Panc1 (cell line): ENCODE data around the gene COL23A1. TPM values are rescaled to one million over a fixed set of nuclear protein-coding genes. Genes with fewer than 3 reads are reported as not detected.

Experiments used
- ATAC-seq: fragments of 200-7000 bp; cut with Tn5 transposase; 2 replicates; pipeline ENCODE4 v1.9.1; 2020; ENCODE audit warnings: mild to moderate bottlenecking, moderate library complexity
- BruUV-seq: library from RNA; stranded (reverse); fragments of 400-500 nt; replicated peaks from 2 replicates; lab custom pipeline; 2021; lab: Mats Ljungman, UMichigan
- CTCF ChIA-PET: fragments of 300-600 bp; sonication (Branson Sonifier 250); formaldehyde crosslinking; loops from one replicate; lab custom pipeline; 2022; ENCODE audit warnings: antibody characterized with exemption; lab: Charles Lee
- POLR2A ChIA-PET: fragments of 300-600 bp; sonication (Branson Sonifier 250); formaldehyde crosslinking; loops from one replicate; lab custom pipeline; 2022; ENCODE audit warnings: antibody characterized with exemption; lab: Charles Lee
- DNase-seq: peaks from one replicate; pipeline ENCODE4 v3.0.0-alpha.2; 2010; ENCODE audit warnings: low read depth, low spot score
- H3K27ac ChIP-seq: 2 replicates; pipeline ENCODE4 v1.5.1; 2011; ENCODE audit warnings: mild to moderate bottlenecking, low read length, inconsistent platforms
- H3K27me3 ChIP-seq: fragments of 200-500 bp; sonication (Bioruptor generic); 2 replicates; pipeline ENCODE4 v1.6.0; 2014; ENCODE audit warnings: low read length, inconsistent platforms; ENCODE audit not compliant: control insufficient read depth, insufficient read depth
- H3K36me3 ChIP-seq: fragments of 200-500 bp; sonication (Bioruptor generic); 2 replicates; pipeline ENCODE4 v1.5.1; 2014; ENCODE audit warnings: inconsistent platforms, mild to moderate bottlenecking, low read length, moderate library complexity; ENCODE audit not compliant: control insufficient read depth, insufficient read depth
- H3K4me1 ChIP-seq: 2 replicates; pipeline ENCODE4 v1.5.1; 2011; ENCODE audit warnings: inconsistent platforms, mild to moderate bottlenecking, low read length, moderate library complexity; ENCODE audit not compliant: control insufficient read depth, insufficient read depth
- H3K4me3 ChIP-seq, 2 experiments: 2 replicates each; pipeline ENCODE4 v1.5.1; 2011 to 2012; ENCODE audit warnings: low read depth in 2 of 2, low read length in 2 of 2, mild to moderate bottlenecking in 2 of 2, inconsistent platforms in 1 of 2, moderate library complexity in 1 of 2
- H3K9me3 ChIP-seq: fragments of 200-500 bp; sonication (Bioruptor generic); 2 replicates; pipeline ENCODE4 v1.5.1; 2014; ENCODE audit warnings: low read depth, mild to moderate bottlenecking, inconsistent platforms, low read length, moderate library complexity; ENCODE audit not compliant: control insufficient read depth, insufficient read depth
- POLR2AphosphoS5 ChIP-seq: IDR thresholded peaks from 2 replicates; pipeline ENCODE4 v1.6.1; 2012; ENCODE audit warnings: mild to moderate bottlenecking, low read depth, low read length, moderate library complexity
- SIN3A ChIP-seq: IDR thresholded peaks from 2 replicates; pipeline ENCODE4 v1.6.1; 2012; ENCODE audit warnings: low read depth, mild to moderate bottlenecking, low read length, moderate library complexity, borderline replicate concordance; ENCODE audit not compliant: insufficient read depth
- TCF7L2 ChIP-seq: IDR thresholded peaks from 2 replicates; pipeline ENCODE4 v1.6.1; 2011; ENCODE audit warnings: mild to moderate bottlenecking, low read depth, low read length, inconsistent platforms
- in situ Hi-C: cut with HindIII; loops from 2 replicates; pipeline ENCODE4 v1.10.0; 2016; ENCODE audit warnings: low sequenced_read_pairs, low pct_unique_long_range_greater_than_20kb
- intact Hi-C: fragments of 100-400 bp; cut with micrococcal nuclease; formaldehyde crosslinking; loops from one replicate; pipeline ENCODE4 v1.10.0; 2022; ENCODE audit not compliant: unreplicated experiment
- total RNA-seq: library from RNA; stranded (reverse); gene quantifications from one replicate; pipeline ENCODE4 v1.2.1, GENCODE V29; 2021; ENCODE audit not compliant: unreplicated experiment
- TF ChIP-seq, protein P1 (sequence below): fragments of 450-650 bp; IDR thresholded peaks from 2 replicates; pipeline ENCODE4 v1.5.1; 2017; ENCODE audit warnings: mild to moderate bottlenecking
- TF ChIP-seq, protein P2 (sequence below), 2 experiments: IDR thresholded peaks; 2 replicates each; pipeline ENCODE4 v1.6.1; 2011 to 2012; ENCODE audit warnings: low read depth in 2 of 2, control low read depth in 1 of 2, low read length in 1 of 2, mild to moderate bottlenecking in 1 of 2, moderate library complexity in 1 of 2; ENCODE audit not compliant: insufficient read depth in 1 of 2

Gene COL23A1
- total RNA-seq, 1 experiment from 2014 or later: 0.05 TPM

DNA sequence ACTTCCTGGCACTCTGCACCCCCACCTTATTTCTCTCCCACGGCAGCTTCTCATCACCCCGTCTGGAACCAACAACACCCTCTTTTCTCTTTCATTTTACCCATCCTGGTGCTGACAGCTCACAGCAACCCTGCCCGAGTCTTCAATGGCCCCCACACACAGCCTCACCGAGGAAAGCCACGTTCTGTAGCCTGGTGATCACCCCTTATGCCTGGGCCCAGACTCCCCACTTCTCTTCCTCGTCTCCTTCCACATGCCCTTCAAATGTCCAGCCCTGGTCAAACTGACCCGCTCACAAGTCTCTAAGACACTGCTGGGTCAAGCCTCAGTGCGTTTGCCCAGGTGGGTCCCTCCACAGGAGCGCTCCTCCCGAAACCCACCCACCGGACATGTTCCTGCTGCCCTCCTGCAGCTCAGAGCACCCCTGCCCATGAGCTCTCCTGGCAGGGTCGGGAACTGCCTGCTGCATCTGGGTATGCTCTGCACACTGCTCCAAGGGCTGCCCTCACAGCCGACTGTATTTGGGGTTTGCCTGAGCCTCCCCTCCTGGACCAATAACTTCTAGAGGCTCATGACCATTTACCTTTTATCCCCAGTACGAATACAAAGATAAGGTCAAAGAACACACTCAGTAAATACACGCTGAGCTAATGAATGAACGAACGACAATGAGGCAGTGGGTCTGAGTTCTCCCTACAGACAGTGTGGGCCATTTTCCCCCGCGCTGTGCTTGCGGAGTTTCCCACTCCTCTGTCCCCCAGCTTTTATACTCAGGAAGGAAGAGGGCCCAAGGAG lies 202.9 kb downstream of the COL23A1 start:
- intact Hi-C loops (no loop called here), in situ Hi-C loops (no loop called here)
- ChIA-PET CTCF (no interaction called here), POLR2A (interaction anchor here (0.6 kb wide), 1 partner anchor 15 kb away, joined by 5 read pairs; no protein-coding TSS in a partner anchor)
- no peaks in the 10 kb centered on the region for H3K36me3 ChIP-seq
- TF ChIP-seq, protein P1, sequence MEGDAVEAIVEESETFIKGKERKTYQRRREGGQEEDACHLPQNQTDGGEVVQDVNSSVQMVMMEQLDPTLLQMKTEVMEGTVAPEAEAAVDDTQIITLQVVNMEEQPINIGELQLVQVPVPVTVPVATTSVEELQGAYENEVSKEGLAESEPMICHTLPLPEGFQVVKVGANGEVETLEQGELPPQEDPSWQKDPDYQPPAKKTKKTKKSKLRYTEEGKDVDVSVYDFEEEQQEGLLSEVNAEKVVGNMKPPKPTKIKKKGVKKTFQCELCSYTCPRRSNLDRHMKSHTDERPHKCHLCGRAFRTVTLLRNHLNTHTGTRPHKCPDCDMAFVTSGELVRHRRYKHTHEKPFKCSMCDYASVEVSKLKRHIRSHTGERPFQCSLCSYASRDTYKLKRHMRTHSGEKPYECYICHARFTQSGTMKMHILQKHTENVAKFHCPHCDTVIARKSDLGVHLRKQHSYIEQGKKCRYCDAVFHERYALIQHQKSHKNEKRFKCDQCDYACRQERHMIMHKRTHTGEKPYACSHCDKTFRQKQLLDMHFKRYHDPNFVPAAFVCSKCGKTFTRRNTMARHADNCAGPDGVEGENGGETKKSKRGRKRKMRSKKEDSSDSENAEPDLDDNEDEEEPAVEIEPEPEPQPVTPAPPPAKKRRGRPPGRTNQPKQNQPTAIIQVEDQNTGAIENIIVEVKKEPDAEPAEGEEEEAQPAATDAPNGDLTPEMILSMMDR: no peak
- TF ChIP-seq TCF7L2 (no peak), SIN3A (no peak), POLR2AphosphoS5 (no peak)
- TF ChIP-seq, protein P2, sequence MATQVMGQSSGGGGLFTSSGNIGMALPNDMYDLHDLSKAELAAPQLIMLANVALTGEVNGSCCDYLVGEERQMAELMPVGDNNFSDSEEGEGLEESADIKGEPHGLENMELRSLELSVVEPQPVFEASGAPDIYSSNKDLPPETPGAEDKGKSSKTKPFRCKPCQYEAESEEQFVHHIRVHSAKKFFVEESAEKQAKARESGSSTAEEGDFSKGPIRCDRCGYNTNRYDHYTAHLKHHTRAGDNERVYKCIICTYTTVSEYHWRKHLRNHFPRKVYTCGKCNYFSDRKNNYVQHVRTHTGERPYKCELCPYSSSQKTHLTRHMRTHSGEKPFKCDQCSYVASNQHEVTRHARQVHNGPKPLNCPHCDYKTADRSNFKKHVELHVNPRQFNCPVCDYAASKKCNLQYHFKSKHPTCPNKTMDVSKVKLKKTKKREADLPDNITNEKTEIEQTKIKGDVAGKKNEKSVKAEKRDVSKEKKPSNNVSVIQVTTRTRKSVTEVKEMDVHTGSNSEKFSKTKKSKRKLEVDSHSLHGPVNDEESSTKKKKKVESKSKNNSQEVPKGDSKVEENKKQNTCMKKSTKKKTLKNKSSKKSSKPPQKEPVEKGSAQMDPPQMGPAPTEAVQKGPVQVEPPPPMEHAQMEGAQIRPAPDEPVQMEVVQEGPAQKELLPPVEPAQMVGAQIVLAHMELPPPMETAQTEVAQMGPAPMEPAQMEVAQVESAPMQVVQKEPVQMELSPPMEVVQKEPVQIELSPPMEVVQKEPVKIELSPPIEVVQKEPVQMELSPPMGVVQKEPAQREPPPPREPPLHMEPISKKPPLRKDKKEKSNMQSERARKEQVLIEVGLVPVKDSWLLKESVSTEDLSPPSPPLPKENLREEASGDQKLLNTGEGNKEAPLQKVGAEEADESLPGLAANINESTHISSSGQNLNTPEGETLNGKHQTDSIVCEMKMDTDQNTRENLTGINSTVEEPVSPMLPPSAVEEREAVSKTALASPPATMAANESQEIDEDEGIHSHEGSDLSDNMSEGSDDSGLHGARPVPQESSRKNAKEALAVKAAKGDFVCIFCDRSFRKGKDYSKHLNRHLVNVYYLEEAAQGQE (IDR thresholded peaks at IDR 0.05; ENCODE audit: insufficient read depth in 1 of 2, low read depth in 2 of 2, low read length in 1 of 2): no peak
- BruUV-seq: no TSS peak
- no peaks in the 10 kb centered on the region for H3K27me3 ChIP-seq
- no peak overlapping the region for H3K27ac ChIP-seq
- ATAC-seq (no peak), DNase-seq (no peak)
- no peak overlapping the region for H3K4me3 ChIP-seq
- H3K4me1 ChIP-seq: no peaks in the 10 kb centered on the region
- no peaks in the 10 kb centered on the region for H3K9me3 ChIP-seq

DNA sequence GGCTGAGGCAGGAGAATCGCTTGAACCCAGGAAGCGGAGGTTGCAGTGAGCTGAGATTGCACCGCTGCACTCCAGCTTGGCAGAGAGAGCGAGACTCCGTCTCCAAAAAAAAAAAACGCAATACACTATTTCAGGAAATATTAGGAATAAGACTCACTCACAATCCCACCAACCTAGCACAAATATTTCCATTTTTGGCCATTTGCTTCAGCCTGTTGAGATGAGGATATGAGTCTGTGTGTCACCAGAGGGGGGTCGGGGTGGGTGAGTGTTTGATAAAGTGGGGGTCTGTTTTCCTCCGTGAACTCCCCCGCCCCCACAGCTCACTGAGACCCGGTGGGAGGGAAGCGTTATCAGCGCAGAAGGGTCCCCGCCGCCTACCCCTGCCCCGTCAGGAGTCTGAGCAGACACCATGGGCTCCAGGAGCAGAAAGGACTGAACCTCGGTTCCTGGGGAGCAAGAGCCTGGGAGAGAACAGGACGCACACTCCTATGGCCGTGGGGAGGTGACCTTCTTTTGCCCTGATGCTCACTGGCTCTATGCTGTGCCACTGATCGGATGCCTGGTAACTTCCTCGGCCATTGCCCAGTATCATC lies 203.8 kb downstream of the COL23A1 start:
- ChIA-PET CTCF (no interaction called here), POLR2A (interaction anchor here (0.6 kb wide), 1 partner anchor 14 kb away, joined by 5 read pairs; no protein-coding TSS in a partner anchor)
- Histone ChIP-seq H3K27me3 (no peaks in the 10 kb centered on the region), H3K4me3 (no peak overlapping the region), H3K4me1 (no peaks in the 10 kb centered on the region), H3K27ac (no peak overlapping the region), H3K36me3 (no peaks in the 10 kb centered on the region), H3K9me3 (no peaks in the 10 kb centered on the region)
- no TSS peak for BruUV-seq
- ATAC-seq (no peak), DNase-seq (no peak)
- intact Hi-C loops: no loop called here
- in situ Hi-C loops: no loop called here
- TF ChIP-seq POLR2AphosphoS5 (no peak), SIN3A (no peak), TCF7L2 (no peak)
- TF ChIP-seq, protein P1: no peak
- TF ChIP-seq, protein P2 (IDR thresholded peaks at IDR 0.05; ENCODE audit: insufficient read depth in 1 of 2, low read depth in 2 of 2, low read length in 1 of 2): no peak
